TTC549 (cell line): Measurements from ENCODE around the gene RASIP1.
A peak's percentile ranks its signal among the peaks of the same experiment; 100 is the strongest.

Source experiments
- FAIRE-seq: peaks from 2 replicates; lab custom pipeline; 2012; peaks lifted over from hg19 to GRCh38; lab: Jason Lieb, UNC

Gene RASIP1

DNA sequence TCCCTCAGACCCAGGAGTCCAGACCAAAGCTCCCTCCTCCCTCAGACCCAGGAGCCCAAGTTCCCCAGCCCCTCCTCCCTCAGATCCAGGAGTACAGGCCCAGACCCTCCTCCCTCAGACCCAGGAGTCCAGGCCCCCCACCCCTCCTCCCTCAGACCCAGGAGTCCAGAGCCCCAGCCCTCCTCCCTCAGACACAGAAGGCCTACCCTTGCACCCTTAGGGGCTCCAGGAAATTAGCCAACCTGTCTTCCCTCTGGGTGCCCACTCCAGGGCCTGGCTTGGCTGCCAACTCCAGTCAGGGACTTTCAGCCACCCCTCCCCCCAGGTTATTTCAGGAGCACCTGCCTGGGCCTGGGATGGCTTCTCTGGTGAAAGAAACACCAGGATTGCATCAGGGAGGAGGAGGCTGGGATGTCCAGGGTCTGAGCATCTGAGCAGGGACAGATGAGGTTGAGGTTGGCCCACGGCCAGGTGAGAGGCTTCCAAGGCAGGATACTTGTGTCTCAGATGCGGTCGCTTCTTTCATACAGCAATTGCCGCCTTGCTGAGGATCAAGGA, 14.8 kb upstream of the RASIP1 start, which contains the start of gene FGF21:
FGF21 (plus strand) TSS at position 441 of the 558 bp plus-strand sequence. CDS start 713 bp downstream, outside the sequence.
- no peak for FAIRE-seq

DNA sequence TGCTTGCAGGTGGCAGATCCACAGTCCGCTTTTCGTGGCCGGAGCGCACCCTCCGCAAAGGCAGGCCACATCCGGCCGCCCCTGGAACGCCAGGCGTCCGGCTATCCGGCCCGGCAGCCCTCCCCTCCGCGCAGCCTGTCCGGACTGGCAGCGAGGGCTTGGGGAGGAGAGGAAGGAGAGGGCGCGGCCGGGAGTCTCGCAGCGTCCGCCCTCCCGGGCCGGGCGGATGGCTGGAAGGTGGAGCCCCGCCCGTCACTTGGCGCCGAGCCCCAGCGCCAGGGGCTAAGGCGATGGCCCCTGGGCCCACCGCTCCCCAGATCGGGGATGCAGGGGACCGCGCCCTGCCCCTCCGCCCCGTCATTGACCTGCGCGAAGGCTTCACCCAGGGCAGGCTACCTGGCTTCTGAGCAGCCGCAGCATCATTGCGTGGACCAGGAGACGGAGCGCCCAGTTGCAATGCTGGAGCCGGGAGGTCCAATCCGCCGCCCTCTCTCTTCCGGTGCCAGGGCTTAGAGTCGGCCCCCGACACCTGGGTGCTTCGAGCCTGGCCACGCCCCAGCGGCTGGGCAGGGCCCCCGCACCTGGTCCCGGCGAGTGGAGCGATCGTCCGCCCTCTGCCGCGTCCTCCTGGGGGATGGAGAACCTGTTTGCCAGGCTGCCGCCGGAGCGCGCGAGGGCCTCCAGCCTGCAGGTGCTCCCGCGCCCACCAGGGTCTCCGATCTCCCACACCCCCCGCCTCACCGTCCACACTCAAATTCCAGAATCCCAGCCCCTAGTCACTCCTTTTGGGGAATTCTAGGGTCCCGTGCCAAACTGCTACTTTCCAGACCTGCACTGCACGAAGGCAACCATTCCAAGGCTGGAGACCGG, 12.3 kb upstream of the RASIP1 start, which contains the start of gene FUT1:
FUT1 (minus strand) TSS at position 146 of the 870 bp plus-strand sequence. CDS start 1,360 bp downstream, outside the sequence.
- FAIRE-seq = no peak

DNA sequence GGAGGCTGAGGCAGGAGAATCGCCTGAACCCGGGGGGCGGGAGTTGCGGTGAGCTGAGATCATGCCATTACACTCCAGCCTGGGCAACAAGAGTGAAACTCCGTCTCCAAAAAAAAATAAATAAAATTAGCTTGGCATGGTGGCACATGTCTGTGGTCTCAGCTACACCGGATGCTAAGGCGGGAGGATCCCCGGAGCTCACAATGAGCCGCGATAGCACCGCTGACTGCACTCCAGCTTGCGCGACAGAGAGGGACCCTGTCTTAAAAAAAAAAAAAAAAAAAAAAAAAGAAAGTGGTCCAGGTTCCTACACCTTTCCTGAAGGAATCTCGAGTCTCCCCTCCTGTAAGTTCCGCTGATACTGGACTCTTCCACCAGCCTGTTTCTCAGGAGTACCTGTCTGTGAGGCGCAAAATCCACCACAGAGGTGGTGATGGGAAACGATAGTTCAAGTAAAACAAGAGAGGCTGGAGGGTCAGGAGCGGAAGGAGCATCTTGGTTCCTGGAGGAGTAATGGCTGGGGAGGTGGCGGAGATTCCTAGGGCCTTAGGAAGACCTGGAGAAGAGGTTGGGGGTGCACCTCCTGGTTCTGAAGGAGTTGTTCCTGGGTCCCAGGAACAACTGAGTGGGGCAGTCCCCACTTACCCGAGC, 11.6 kb upstream of the RASIP1 start:
- no peak for FAIRE-seq

DNA sequence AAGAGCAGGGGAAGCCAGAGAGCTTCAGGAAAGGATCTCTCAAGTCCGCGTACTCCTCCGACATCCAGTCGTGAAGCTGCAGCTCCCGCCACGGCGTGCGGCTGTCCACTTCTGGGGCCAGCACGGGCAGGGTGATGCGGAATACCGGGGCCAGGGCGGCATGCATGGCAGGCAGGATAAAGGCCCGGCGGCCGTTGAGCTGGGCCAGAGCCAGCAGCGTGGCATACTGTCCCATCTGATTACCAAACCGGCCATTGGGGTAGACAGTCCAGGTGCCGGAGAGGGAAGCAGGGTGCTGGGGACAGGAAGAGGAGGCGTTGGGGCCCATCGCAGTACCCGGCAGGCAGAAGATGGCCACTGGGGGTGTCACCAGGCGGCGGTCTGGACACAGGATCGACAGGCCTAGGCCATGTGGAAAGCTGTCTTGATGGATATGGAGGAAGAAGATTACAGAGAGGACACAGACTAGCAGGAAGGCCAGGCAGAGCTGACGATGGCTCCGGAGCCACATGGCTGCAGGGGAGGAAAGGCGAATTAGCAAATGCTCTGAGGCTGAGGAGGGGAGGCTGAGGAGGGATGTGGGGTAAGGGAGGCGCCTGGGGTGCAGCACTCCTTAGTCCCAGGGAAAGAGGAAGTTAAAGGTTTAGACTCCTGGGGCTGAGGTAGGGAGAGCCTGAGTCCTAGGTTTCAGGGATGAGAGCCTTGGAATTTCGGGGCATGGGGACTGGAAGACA, 10.5 kb upstream of the RASIP1 start:
- FAIRE-seq = no peak

DNA sequence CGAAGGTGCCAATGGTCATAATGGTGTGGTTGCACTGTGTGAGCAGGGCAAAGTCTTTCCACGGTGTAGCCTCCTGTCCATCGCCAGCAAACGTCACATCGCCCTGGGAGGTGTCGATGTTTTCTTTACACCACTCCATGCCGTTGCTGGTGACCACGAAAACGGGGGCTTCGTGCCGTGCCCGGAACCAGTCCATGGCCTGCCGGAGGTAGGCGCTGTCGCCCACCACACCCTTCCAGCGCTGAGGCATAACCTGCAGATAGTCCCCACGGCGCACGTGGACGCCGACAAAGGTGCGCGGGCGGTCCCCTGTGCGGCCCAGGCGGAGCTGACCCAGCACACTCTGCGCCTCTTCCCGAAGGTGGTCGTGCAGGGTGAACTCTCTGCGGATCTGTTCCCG, 9.9 kb upstream of the RASIP1 start:
- no peak for FAIRE-seq

DNA sequence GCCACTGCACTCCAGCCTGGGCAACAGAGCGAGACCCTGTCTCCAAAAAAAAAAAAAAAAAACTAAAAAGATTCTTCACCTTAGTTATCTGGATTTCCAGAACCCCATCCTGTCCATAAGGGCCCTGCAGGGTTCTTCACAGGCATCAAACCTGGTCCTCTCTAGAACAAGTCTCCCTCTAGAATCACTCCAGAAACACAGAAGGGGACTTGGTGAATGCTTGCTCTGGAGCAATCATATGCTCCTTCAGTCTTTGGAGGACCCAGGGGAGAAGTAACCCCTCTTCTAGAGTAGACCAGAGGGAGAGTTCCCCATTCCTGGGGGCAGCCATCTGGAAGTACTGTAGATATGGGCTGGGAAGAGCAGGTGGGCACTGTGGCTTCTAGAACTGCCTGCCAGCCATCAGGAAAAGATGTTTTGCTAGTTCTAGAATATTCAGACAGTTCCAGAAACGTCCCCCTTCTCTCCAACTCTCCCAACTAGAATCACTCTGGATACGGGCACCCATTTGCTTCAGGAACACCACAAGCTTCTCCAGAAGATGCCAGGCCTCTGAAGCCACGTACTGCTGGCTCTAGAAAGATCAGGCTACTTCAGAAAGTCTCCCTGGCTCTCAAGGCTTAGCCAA, 9.3 kb upstream of the RASIP1 start:
- FAIRE-seq = no peak

DNA sequence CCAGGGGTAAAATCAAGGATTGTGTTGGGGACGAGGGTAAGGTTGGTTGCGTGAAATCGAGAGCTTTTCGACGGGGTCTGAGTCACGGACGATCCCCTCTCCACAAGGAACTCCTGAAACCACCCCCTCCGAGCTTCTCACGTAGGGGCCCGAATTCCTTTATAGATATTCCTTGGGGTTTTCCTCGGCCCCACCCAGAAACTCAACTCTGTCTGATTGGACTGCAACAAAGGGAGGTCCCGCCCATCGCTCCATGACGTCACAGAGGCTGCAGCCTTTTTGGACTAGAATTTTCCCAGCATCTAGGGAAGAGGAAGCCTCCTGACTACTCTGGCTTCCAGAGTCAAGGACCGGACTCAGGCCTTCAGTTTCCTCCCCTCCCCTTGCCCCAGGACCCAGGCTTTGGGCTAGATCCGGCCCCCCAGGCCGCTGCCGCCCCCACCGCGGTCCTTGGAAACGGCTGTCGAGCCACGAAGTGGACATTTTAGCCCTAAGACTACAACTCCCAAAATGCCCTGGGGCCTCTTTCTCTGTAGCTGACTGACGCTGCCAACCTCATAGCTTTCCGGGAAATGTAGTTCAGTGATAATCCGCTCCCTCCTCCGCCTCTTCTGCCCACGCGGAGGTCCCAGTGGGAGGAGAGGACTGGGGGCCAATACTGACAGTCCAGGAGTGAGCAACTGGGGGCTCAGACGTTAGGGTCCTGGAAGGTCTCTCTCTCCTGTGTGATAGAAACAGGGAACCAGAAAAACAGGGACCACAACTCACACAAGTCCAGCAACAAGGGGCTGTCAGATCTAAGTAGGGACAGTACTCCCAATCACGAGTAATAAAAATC, 6.5 kb upstream of the RASIP1 start, which contains the start of gene IZUMO1:
IZUMO1 (minus strand) TSS at position 172 of the 838 bp plus-strand sequence. CDS start 1,050 bp downstream, outside the sequence.
- FAIRE-seq = peak; percentile 3

DNA sequence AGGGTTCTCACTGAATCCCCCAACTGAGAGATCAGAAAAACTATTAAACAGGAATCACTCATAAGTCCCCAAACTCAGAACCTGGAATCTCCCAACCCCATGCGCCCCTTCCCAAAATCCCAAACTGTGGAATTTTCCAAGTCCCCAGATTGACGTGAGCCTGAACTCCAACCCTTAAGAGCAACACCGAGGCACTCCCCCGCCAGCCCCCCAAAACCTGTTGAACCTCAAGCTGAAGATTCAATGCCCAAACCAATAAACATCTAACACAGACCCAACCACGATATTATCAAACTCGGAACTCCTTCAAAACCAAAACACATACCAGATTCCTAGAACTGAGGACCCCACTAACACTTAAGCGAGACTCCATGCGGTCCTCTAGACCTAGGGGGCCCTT, 5.7 kb upstream of the RASIP1 start:
- no peak for FAIRE-seq

DNA sequence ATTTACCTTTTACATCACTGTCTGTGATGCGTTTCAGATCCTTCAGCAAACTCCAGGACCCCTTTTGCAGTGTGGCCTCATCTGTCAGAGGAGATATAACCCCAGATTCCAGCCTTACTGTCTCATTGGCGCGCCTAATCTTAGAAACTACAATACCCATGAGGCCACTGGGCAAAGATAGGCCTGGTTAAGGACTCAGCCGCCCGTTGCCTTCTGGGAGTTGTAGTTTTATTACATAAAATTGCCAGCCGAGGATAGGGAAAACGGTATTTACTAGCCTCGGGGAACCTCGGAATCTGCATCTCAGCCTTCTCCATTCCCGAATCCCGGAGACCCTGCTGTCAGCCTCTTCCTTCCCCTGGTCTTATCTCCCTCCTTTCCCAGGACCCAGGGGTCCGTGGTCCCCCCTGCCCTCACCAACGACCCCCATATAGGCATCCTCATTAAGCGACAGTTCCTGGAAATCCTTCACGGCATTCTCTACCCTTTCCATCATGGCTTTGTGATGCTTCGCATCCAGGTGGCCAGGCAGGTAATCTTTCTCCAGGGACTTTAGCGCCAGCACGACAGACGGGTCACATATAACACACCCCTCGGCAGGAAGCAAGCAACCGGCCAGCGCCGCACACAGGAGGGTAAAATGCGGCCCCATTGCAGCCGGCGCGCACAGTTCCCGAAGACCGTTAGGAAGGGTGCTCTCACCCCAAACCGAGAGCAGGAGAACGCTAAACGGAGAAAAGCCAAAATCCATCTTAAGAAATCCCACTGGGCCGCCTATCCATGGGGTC, 5.0 kb upstream of the RASIP1 start:
- no peak for FAIRE-seq

DNA sequence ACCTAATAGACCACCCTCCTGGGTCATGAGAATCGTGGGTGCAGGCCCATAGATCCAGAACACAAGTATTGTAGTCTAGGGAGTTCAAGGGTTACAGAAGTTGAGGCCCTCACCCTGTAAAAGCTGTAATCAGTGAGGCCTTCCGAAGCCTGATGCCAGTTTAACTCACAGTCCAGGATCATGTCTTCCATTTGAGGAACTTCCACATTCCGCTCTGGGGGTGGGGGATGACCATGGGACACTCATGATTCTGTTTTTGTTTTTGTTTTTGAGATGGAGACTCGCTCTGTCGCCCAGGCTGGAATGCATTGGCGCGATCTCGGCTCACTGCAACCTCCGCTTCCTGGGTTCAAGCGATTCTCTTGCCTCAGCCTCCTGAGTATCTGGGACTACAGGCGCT, 1.7 kb upstream of the RASIP1 start:
- FAIRE-seq = no peak

DNA sequence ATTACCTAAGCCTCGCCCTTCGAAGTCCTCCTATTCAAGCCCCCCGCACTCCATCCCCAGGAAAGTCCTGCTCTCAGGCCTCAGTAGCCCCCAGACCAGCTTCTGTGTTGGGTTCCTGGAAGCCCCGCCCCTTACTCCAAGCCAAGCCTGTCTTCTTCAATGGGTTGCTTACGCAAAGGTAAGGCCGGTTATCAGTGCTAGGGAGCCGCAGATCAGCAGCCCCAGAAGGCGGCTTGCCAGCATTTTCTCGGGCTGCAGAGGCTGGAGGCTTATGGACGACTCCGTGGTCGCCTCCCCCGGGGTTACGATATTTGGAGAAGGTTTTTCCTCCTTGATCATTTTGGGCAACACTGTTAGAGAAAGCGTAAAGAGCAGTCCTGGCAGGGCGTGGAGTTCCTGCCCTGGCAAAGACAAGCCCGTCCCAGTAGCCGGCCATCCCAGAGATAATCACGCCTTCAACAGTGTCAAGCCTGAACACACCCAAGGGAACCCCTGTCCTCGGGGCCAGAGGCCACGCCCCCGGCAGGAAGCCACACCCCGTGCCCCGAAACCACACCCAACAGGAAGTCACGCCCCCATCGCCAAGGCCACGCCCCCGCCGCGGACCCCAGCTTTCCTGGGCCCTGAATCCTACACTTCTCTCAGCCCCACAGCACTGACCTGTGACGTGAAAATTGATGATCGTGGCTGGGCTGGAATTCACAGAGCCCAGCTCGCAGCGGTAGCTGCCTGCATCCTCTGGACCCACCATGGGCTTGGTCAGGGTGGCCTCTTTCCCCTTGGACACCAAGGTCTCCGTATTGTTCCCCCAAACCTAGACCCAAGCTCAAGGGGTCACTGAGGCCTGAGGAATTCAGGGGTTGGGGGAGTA, 954 bp upstream of the RASIP1 start:
- no peak for FAIRE-seq

DNA sequence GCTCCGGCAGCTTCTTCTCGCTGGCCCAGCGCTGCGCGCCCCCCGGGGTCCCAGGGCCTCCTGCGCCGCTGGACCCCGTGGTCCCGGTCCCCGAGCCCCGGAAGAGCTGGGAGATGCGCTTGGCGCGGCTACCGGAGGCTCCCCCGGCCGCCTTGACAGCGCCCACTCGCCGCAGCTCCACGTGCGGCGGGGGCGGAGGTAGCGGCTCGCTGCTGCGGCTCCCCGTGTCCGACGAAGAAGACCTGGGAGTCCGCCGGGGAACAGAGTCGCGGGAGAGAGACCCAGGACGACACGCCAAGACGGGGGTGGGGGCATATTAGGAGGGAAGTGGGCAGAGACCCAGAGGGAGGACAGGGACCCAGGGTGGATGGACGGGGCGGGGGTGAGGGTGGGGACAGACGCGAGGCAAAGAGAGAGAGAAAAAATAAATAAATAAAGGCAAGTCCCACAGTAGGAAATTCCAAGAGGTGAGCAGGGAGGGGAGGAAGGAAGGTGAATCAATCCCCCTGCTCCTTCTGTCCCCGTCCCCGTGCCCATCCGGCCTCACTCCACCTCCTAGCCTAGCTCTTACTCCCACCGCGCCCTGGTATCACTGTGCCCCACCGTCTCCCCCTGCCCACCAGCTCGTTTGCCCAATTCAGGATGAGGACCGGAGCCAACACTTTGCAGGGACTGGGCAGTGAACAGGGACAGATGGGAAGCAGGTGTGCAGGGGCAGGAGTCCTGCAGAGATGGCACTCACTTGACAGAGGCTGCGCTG, 826 bp downstream of the RASIP1 start:
- no peak for FAIRE-seq

DNA sequence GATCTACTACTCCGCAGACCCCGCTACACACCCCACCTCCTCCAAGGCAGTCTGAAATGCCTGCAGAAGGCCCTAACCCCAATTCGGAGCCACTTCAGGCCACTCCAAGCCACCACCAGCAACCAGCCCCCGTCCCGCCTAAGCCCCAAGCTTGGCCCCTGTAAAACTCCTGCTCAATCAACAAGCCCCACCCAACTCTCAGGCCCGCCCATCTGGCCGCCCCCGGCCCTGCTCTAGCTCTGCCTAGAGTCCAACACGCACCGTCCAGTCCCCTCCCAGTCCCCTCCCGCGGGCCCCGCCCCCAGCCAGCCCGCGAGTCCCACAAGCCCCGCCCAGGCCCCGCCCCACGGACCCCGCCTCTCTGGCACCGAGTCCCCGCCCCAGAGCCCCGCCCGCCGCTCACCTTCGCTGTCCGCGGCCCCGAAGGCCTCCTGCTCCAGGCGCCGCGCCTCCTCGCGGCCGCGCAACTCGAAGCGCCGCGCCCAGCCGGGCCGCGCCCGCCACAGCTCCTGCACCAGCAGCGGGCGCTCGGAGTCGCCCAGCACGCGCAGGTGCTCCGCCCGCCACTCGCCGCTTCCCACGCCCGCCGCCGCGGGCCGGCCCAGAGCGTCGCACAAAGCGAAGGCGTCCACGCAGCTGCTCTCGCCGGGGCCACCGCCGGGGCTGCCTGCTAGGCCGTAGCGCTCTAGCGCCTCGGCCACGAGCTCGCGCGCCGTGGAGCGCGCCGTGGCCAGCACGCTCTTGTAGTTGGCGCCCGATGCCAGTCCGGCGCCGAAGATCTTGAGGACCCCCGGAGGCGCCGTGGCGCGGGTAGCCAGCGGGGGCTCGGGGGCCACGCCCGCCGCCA, 1.6 kb downstream of the RASIP1 start:
- no peak for FAIRE-seq

DNA sequence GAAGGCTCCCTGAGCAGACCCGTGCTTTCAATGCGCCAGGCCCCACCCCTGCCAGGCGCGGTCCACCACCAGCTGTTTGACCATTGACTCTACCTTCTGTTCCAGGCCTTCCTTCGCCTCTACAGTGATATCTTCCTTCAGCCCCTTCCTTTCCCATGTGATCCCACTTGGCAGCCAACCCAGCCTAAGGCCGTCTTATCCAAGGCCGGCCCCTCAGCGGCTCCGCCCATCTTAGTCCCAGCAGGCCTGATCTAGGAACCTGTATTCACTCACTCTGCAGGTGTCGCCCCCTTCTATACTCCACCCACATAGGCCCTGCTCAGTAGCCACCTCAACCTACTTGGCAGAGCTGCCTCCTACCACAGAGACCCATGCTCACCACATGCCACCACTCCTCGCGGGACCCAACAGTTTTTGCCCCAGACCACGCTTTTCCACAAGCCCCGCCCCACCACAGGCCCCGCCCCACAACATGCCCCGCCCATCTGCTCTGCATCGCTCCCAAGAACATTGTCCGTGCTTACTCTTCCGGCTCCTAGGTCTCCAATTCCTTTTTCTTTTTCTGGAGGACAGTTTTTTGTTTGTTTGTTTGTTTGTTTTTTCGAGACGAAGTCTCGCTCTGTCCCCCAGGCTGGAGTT, 2.9 kb downstream of the RASIP1 start:
- no peak for FAIRE-seq

DNA sequence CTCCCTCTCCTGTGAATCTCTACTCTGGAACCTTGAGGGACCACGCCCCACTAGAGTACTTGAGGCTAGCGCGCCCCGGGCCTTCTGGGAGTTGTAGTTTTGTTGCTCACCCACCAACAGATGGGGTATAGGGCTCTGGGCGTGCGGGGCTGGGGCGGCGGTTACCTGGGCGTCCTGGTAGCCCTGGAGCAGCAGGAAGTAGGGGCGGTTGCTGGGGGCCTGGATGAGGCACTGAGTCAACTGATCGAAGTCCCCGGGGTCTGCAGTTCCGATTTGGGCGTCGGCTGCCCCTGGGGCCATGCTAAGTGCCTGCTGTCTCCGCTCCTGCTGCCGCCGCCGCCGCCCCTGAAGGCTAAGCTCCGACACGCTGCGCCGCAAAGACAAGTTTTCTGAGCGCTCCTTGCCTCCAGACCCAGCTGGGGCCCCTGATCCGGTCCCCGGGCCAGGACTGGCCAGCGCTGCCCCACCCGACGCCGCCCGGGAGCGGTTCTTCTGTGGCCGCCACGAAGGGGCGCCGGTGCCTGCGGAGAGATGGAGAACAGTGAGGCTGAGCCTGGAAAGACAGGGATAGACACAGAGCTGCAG, 5.3 kb downstream of the RASIP1 start:
- no peak for FAIRE-seq

DNA sequence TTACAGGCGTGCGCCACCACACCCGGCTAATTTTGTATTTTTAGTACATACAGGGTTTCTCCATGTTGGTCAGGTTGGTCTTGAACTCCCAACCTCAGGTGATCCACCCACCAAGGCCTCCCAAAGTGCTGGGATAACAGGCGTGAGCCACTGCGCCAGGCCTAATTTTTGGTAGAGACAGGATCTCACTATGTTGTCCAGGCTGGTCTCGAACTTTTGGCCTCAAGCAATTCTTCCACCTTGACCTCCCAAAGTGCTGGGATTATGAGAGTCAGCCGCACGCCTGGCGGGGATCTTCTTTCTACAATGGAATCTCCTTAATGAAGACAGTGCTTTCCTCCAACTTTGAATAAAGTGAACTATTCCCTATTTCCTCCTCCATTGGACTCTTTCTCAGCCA, 5.8 kb downstream of the RASIP1 start:
- no peak for FAIRE-seq
